Endodermal cell (in vitro differentiated cells): Measurements from ENCODE around the gene PLCH2. TPM values are rescaled to one million over a fixed set of nuclear protein-coding genes. Genes with fewer than 3 reads are reported as not detected.
A peak's percentile ranks its signal among the peaks of the same experiment; 100 is the strongest.

ENCODE experiments used
- DNase-seq: peaks from one replicate; pipeline ENCODE4 v3.0.0-alpha.2; 2017
- H3K27ac ChIP-seq: 2 replicates; pipeline ENCODE4 v1.5.1; 2013; ENCODE audit warnings: mild to moderate bottlenecking, low read depth, low read length, moderate library complexity
- H3K27me3 ChIP-seq: 2 replicates; pipeline ENCODE4 v1.6.1; 2013; ENCODE audit warnings: mild to moderate bottlenecking, low read length, moderate library complexity; ENCODE audit not compliant: insufficient read depth, control insufficient read depth, poor library complexity, severe bottlenecking
- H3K36me3 ChIP-seq: 2 replicates; pipeline ENCODE4 v1.7.0; 2013; ENCODE audit warnings: mild to moderate bottlenecking, low read length, moderate library complexity; ENCODE audit not compliant: control insufficient read depth, insufficient read depth
- H3K4me1 ChIP-seq: one replicate; pipeline ENCODE4 v1.7.0; 2013; ENCODE audit warnings: low read length; ENCODE audit not compliant: control insufficient read depth, insufficient read depth
- H3K4me3 ChIP-seq: 2 replicates; pipeline ENCODE4 v1.5.1; 2013; ENCODE audit warnings: mild to moderate bottlenecking, low read length, moderate library complexity
- H3K9ac ChIP-seq: 2 replicates; pipeline ENCODE4 v1.6.1; 2013; ENCODE audit warnings: mild to moderate bottlenecking, low read length, moderate library complexity; ENCODE audit not compliant: poor library complexity, severe bottlenecking; ENCODE audit errors: extremely low read depth
- H3K9me3 ChIP-seq: 2 replicates; pipeline ENCODE4 v1.6.1; 2013; ENCODE audit warnings: mild to moderate bottlenecking, low read length, moderate library complexity; ENCODE audit not compliant: control insufficient read depth
- H3K27ac Mint-ChIP-seq: 2 replicates; pipeline ENCODE4 v1.8.0; 2020; ENCODE audit warnings: mixed read lengths
- H3K27me3 Mint-ChIP-seq: 2 replicates; pipeline ENCODE4 v1.8.0; 2021; ENCODE audit warnings: mild to moderate bottlenecking, mixed read lengths; ENCODE audit not compliant: insufficient read depth
- H3K36me3 Mint-ChIP-seq: 2 replicates; pipeline ENCODE4 v1.8.0; 2020; ENCODE audit warnings: low read depth, mixed read lengths
- H3K4me1 Mint-ChIP-seq: 2 replicates; pipeline ENCODE4 v1.8.0; 2020; ENCODE audit warnings: mixed read lengths
- H3K4me3 Mint-ChIP-seq: 2 replicates; pipeline ENCODE4 v1.8.0; 2020; ENCODE audit warnings: mild to moderate bottlenecking, moderate library complexity, mixed read lengths
- H3K9me3 Mint-ChIP-seq: 2 replicates; pipeline ENCODE4 v1.8.0; 2020; ENCODE audit warnings: mild to moderate bottlenecking, mixed read lengths
- WGBS, 2 experiments: methylation state at CpG; one replicate each; pipeline versions ENCODE4 v1.1.5 to v1.1.7; 2013; ENCODE audit warnings: missing lambda C conversion rate in 2 of 2, mixed read lengths in 1 of 2; ENCODE audit not compliant: insufficient coverage in 1 of 2, insufficient read length in 1 of 2; 5-methylcytosine and 5-hydroxymethylcytosine counted together
- total RNA-seq, 2 donors: library from RNA; stranded (reverse); fragmentation: NEBNext Ultra II Directional in 1 of 2; extraction: Animal tissue kit (Norgen Biotek cat#: 25700) in 1 of 2; gene quantifications; 2 replicates in 1 of 2; 3 replicates in 1 of 2; pipeline ENCODE4 v1.2.1, GENCODE V29; 2021
- TF ChIP-seq, protein P1 (sequence below): fragments of 200-600 bp; sonication (generic); conservative IDR thresholded peaks from 2 replicates; pipeline ENCODE4 v1.5.0; 2021; ENCODE audit warnings: antibody characterized with exemption, mild to moderate bottlenecking

The PLCH2 gene
- total RNA-seq, 2 donors from 2014 or later = 0.18 to 0.31 TPM

DNA sequence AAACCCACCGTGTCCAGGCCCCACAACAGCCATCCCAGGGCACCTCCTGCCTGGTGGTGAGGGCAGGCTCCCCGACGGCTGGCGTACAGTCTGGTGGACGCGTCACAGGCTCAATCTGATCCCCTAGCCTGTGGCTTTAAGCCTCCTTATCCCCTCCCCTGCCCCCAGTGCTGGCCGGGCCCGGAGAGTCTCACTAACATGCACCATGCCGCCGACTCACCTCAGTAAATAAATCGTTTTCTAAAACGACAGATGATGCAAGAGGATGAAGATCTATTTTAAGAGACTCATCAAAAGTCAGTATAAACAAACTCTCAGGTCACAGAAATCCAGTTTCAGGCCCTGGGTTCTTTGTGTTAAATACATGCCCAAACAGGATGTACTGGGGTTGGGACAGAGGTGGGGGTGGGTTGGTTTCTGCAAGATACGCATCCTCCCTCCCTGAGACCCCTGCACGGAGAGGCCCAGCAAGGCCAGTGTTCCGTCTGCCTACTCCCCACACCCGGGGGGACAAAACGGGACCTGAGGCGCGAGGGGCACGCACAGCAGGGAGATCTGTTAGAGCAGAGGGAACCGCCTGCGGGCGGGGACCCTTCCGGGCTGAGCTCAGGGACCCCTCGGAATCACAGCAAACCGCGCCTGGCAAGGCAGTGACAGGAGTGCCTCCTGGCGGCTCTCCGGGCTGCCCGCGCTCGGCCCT lies 47.3 kb downstream of the PLCH2 start:
- peaks cover 17% of the 10 kb centered on the region for H3K27me3 Mint-ChIP-seq
- H3K27ac ChIP-seq = no peak overlapping the region
- no peak overlapping the region for H3K4me3 ChIP-seq
- peaks cover 18% of the 10 kb centered on the region for H3K4me1 Mint-ChIP-seq
- H3K4me1 ChIP-seq = no peaks in the 10 kb centered on the region
- TF ChIP-seq, protein P1, sequence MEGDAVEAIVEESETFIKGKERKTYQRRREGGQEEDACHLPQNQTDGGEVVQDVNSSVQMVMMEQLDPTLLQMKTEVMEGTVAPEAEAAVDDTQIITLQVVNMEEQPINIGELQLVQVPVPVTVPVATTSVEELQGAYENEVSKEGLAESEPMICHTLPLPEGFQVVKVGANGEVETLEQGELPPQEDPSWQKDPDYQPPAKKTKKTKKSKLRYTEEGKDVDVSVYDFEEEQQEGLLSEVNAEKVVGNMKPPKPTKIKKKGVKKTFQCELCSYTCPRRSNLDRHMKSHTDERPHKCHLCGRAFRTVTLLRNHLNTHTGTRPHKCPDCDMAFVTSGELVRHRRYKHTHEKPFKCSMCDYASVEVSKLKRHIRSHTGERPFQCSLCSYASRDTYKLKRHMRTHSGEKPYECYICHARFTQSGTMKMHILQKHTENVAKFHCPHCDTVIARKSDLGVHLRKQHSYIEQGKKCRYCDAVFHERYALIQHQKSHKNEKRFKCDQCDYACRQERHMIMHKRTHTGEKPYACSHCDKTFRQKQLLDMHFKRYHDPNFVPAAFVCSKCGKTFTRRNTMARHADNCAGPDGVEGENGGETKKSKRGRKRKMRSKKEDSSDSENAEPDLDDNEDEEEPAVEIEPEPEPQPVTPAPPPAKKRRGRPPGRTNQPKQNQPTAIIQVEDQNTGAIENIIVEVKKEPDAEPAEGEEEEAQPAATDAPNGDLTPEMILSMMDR = peak; percentile 55
- no peaks in the 10 kb centered on the region for H3K9me3 ChIP-seq
- H3K4me3 Mint-ChIP-seq = no peak overlapping the region
- peaks cover 17% of the 10 kb centered on the region for H3K27me3 ChIP-seq
- peak; percentile 77 for DNase-seq
- 91 to 95% methylated on average over 29 to 32 of the region's 32 CpGs for WGBS, 2 experiments
- H3K9ac ChIP-seq = no peak overlapping the region
- peaks cover 24% of the 10 kb centered on the region for H3K36me3 ChIP-seq
- H3K36me3 Mint-ChIP-seq = peaks cover 21% of the 10 kb centered on the region
- H3K9me3 Mint-ChIP-seq = no peaks in the 10 kb centered on the region
- no peak overlapping the region for H3K27ac Mint-ChIP-seq

- Histone ChIP-seq H3K36me3 (peaks cover 19% of the 10 kb centered on the region), H3K4me1 (no peaks in the 10 kb centered on the region), H3K27ac (no peak overlapping the region), H3K27me3 (peaks cover 24% of the 10 kb centered on the region), H3K9ac (no peak overlapping the region), H3K9me3 (no peaks in the 10 kb centered on the region), H3K4me3 (no peak overlapping the region)
- TF ChIP-seq, protein P1 = no peak
- no peak for DNase-seq
- H3K4me3 Mint-ChIP-seq = peak overlapping the region; percentile 75
- 95 to 96% methylated on average over 4 to 10 of the region's 10 CpGs for WGBS, 2 experiments
- H3K27me3 Mint-ChIP-seq = peaks cover 24% of the 10 kb centered on the region
- H3K27ac Mint-ChIP-seq = no peak overlapping the region
- peaks cover 18% of the 10 kb centered on the region for H3K4me1 Mint-ChIP-seq
- H3K36me3 Mint-ChIP-seq = peaks cover 14% of the 10 kb centered on the region
- no peaks in the 10 kb centered on the region for H3K9me3 Mint-ChIP-seq
Observed at GRCh38 chr1:2523891-2524609, 48.0 kb downstream of the PLCH2 start.

GRCh38 chr1:2525572-2525919 lies 49.5 kb downstream of the PLCH2 start:
- Mint-ChIP-seq H3K36me3 (peaks cover 12% of the 10 kb centered on the region), H3K27ac (peak overlapping the region; percentile 72), H3K9me3 (no peaks in the 10 kb centered on the region), H3K27me3 (peaks cover 34% of the 10 kb centered on the region), H3K4me1 (peaks cover 18% of the 10 kb centered on the region), H3K4me3 (peak overlapping the region; percentile 75)
- DNase-seq = no peak
- TF ChIP-seq, protein P1 = no peak
- Histone ChIP-seq H3K36me3 (peaks cover 12% of the 10 kb centered on the region), H3K9me3 (no peaks in the 10 kb centered on the region), H3K27ac (no peak overlapping the region), H3K27me3 (peaks cover 35% of the 10 kb centered on the region), H3K9ac (peak overlapping the region; percentile 79), H3K4me1 (no peaks in the 10 kb centered on the region), H3K4me3 (peak overlapping the region; percentile 86)
- WGBS, 2 experiments = 5 to 8% methylated on average over 14 to 20 of the region's 20 CpGs
